Thymus (tissue), 11 donors: ENCODE measurements around the gene TRIAP1. TPM values are rescaled to one million over a fixed set of nuclear protein-coding genes. Genes with fewer than 3 reads are reported as not detected.

Experiments
- DNase-seq, 9 donors: peaks; one replicate each; pipeline ENCODE4 v3.0.0-alpha.2; 2013; ENCODE audit warnings: low spot score in 9 of 9, low read depth in 6 of 9, missing footprints in 1 of 9
- H3K27ac ChIP-seq, 2 donors: one replicate each; pipeline ENCODE4 v1.5.1; 2013; ENCODE audit warnings: control low read depth in 1 of 2, low read depth in 1 of 2, low read length in 1 of 2, mild to moderate bottlenecking in 1 of 2, moderate library complexity in 1 of 2
- H3K27me3 ChIP-seq, 2 donors: one replicate each; pipeline ENCODE4 v1.5.1; 2013; ENCODE audit warnings: low read length in 1 of 2; ENCODE audit not compliant: control insufficient read depth in 2 of 2, insufficient read depth in 1 of 2
- H3K36me3 ChIP-seq, 2 donors: one replicate each; pipeline ENCODE4 v1.5.1; 2013; ENCODE audit warnings: low read length in 1 of 2, mild to moderate bottlenecking in 1 of 2, moderate library complexity in 1 of 2; ENCODE audit not compliant: control insufficient read depth in 2 of 2, insufficient read depth in 2 of 2
- H3K4me1 ChIP-seq, 2 donors: one replicate each; pipeline ENCODE4 v1.5.1; 2013; ENCODE audit warnings: low read length in 2 of 2; ENCODE audit not compliant: control insufficient read depth in 2 of 2, insufficient read depth in 2 of 2
- H3K4me3 ChIP-seq, 2 donors: one replicate each; pipeline ENCODE4 v1.5.1; 2013; ENCODE audit warnings: low read length in 2 of 2, control low read depth in 1 of 2, mild to moderate bottlenecking in 1 of 2
- H3K9me3 ChIP-seq, 2 donors: one replicate each; pipeline ENCODE4 v1.5.1; 2013; ENCODE audit warnings: low read length in 1 of 2, mild to moderate bottlenecking in 1 of 2; ENCODE audit not compliant: control insufficient read depth in 2 of 2, insufficient read depth in 1 of 2
- WGBS: extraction: QIAGEN DNeasy Blood & Tissue Kit; methylation state at CpG from one replicate; pipeline ENCODE4 v1.1.7; 2013; 5-methylcytosine and 5-hydroxymethylcytosine counted together
- polyA plus RNA-seq: library from polyadenylated mRNA; stranded (reverse); fragments of 200-250 nt; gene quantifications from one replicate; pipeline ENCODE4 v1.2.3, GENCODE V29; 2013
- total RNA-seq: library from RNA; stranded (reverse); fragments of 120-200 nt; gene quantifications from one replicate; pipeline ENCODE4 v1.2.4, GENCODE V29; 2013
- donor health status: healthy.

TRIAP1 gene
- total and polyA plus RNA-seq, 2 donors, result 34.8 to 50.3 TPM

DNA sequence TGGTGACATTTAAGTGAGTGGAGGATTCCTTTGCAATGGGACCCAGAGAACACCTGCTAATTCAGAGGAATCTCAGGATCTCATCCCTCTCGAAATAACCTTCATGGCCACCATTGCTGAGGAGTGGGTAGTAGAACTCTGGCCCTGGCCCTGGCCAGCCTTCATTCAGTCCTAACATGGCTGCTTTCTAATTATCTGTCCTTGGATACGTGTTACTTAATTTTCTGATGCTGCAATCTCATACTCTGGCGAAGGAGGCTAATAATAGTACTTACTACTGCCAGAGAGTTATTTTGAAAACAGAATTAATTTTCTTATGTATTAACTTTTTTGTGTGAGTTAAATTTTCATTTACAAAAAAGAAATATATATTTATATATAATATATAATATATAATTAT, 20.4 kb downstream of the TRIAP1 start:
- 94% methylated on average over 3 of the region's 3 CpGs for WGBS
- no peaks in the 10 kb centered on the region for H3K4me1 ChIP-seq
- peaks cover 0 to 13% of the 10 kb centered on the region in 2 donors for H3K27me3 ChIP-seq
- peaks cover 0 to 5% of the 10 kb centered on the region in 2 donors for H3K9me3 ChIP-seq
- no peaks in the 10 kb centered on the region for H3K36me3 ChIP-seq
- H3K27ac ChIP-seq, result no peak overlapping the region
- no peak overlapping the region for H3K4me3 ChIP-seq
- DNase-seq, result no peak

DNA sequence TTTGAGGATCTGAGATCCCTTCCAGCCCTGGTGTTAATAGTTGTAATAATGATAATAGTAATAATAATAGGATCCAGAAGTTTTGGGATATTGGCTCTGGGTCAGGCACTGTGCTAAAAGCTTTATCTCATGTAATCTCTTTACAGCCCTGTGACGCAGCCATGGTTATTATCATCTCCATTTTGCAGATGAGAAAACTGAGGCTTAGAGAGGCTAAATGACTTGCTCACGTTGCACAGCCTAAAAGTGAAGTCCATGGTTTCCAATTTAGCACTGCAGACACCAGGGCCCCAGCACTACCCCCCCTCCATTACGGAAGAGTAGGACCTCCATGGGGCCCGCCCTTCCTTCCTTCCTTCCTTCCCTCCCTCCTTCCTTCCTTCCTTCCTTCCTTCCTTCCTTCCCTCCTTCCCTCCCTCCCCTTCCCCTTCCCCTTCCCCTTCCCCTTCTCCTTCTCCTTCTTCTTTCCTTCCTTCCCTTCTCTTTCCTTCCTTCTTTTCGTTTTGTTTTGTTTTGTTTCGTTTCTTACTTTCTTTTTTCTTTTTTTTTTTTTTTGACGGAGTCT, 23.2 kb downstream of the TRIAP1 start:
- Histone ChIP-seq H3K27ac (no peak overlapping the region), H3K9me3 (no peaks in the 10 kb centered on the region), H3K4me3 (no peak overlapping the region), H3K36me3 (no peaks in the 10 kb centered on the region), H3K4me1 (no peaks in the 10 kb centered on the region), H3K27me3 (peaks cover 0 to 2% of the 10 kb centered on the region in 2 donors)
- WGBS, result 65% methylated on average over 7 of the region's 7 CpGs
- DNase-seq, result no peak

DNA sequence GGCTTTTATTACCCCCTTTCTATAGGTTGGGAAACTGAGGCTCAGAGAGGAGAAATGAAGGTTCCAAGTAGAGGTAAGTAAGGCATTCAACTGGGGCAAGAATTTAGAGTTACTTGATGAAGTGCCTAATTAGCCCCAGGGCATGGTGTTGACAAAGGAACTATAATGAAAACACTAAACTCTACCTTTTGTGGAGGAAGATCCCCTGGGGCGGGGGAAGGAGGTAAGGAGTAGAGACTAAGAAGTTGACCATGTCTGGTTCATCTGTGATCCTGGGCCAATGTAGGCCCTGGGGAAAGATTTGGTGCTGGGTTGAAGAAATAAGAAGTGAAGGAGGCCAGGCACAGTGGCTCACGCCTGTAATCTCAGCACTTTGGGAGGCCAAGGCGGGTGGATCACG, 24.5 kb downstream of the TRIAP1 start:
- Histone ChIP-seq H3K9me3 (no peaks in the 10 kb centered on the region), H3K36me3 (no peaks in the 10 kb centered on the region), H3K27ac (no peak overlapping the region), H3K4me1 (no peaks in the 10 kb centered on the region), H3K27me3 (no peaks in the 10 kb centered on the region), H3K4me3 (no peak overlapping the region)
- no peak for DNase-seq
- 94% methylated on average over 4 of the region's 4 CpGs for WGBS

DNA sequence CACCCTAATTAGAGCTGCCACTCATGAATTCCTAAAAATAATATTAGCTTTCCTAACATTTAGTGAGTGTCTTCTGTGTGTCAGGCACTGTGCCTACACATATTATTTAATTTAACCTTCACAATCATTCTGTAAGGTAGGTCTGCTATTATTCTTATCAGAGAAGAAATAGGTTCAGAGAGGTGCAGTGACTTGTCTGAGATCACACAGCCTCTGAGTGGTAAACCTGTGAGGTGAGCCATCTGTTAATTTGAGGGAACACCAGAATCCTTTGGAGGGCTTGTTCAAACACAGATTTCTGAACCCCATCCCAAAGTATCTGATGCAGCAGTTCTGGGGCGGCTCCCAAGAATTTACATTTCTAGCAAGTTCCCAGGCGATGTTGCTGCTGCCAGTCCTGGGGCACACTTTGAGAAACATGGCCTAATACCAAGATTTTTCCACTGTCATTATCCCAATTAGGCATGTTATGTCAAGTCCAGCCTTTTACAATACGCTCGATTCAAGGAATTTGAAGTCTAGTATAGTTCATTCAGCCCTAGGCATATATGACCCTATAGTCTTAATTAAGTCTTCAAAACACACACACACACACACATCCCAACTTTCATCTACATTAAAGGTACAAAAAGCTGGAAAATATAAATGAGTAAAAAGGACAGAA, 28.1 kb downstream of the TRIAP1 start:
- Histone ChIP-seq H3K36me3 (no peaks in the 10 kb centered on the region), H3K4me1 (no peaks in the 10 kb centered on the region), H3K4me3 (no peak overlapping the region), H3K9me3 (no peaks in the 10 kb centered on the region), H3K27ac (no peak overlapping the region), H3K27me3 (peaks cover 0 to 3% of the 10 kb centered on the region in 2 donors)
- DNase-seq, result no peak
- WGBS, result 95% methylated on average over 4 of the region's 4 CpGs

DNA sequence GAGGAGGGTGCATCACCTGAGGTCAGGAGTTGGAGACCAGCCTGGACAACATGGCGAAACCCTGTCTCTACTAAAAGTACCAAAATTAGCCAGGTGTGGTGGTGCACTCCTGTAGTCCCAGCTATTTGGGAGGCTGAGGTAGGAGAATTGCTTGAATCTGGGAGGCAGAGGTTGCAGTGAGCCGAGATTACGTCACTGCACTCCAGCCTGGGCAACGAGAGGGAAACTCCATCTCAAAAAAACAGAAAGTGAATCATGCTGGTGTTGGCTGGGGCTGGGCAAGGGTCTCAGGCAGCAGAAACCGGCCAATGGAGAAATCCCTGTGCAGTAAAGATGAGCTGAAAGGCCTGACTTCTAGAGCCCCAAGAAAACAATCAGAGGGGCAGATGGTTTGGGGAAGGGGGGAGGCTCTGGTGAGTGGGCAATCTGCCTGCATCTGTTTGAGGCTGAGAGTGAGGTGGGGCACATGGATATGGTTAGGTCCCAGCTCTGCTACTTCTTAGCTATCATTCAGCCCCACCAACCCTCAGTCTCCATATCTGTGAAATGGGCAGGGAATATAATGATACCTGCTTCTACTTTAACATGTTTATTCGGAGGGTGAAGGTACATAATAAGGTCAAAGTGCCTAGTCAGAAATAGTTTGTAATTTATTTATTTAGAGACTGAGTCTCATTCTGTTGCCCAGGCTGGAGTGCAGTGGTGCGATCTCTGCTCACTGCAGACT, 29.5 kb downstream of the TRIAP1 start:
- H3K4me3 ChIP-seq, result no peak overlapping the region
- no peaks in the 10 kb centered on the region for H3K9me3 ChIP-seq
- no peaks in the 10 kb centered on the region for H3K36me3 ChIP-seq
- H3K27ac ChIP-seq, result no peak overlapping the region
- no peaks in the 10 kb centered on the region for H3K4me1 ChIP-seq
- 92% methylated on average over 7 of the region's 7 CpGs for WGBS
- peaks cover 0 to 3% of the 10 kb centered on the region in 2 donors for H3K27me3 ChIP-seq
- no peak for DNase-seq

DNA sequence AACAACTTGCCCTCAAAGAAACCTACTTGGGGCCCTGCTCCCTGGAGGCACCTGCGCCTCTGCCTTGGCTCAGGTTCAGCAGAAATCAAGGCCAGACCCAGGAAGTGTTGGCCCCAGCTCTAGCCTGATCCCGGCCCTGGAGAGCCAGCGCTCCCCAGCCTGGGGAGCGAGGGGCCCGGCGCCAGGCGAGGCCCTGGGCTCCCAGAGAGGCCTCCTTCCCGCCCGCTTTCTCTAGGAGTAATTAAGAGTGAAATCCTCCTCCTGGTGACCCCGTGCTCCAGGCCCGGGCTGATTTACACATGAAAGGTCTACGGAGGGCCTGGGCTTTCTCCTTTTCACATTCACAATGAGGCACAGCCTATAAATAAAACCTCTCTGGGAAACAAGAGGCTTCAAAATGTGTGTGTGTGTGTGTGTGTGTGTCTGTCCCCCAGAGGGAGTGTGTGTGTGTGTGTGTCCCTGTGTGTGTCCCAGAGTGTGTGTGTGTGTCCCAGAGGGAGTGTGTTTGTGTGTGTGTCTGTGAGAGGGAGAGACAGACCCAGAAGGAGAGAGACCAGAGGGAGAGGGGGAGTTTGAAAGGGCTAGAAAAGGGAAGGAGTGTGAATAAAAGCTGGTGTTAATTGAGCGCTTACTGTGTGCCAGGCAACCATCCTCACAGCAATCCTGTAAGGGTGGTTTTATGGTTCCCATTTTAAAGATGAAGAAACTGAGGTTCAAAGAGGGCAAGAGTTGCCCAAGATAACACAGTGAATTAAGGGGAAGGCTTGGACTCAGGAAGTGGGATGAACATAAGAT, 32.1 kb downstream of the TRIAP1 start:
- no peak overlapping the region for H3K27ac ChIP-seq
- 89% methylated on average over 13 of the region's 13 CpGs for WGBS
- DNase-seq, result no peak

DNA sequence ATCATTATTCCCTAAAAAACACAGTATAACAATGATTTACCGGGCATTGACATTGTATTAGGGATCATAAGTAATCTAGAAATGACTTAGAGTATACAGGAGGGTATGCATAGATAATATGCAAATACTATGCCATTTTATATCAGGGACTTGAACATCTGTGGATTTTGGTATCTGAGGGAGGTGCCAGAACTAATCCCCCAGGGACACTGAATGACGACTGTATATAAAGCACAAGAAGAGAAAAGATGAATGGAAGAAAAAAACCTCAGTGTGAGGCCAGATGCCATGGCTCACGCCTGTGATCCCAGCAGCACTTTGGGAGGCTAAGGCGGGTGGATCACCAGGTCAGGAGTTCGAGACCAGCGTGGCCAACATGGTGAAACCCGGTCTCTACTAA, 33.8 kb downstream of the TRIAP1 start:
- H3K27ac ChIP-seq, result no peak overlapping the region
- H3K36me3 ChIP-seq, result no peaks in the 10 kb centered on the region
- H3K9me3 ChIP-seq, result no peaks in the 10 kb centered on the region
- H3K4me1 ChIP-seq, result no peaks in the 10 kb centered on the region
- no peak for DNase-seq
- WGBS, result 93% methylated on average over 7 of the region's 7 CpGs
- no peak overlapping the region for H3K4me3 ChIP-seq
- H3K27me3 ChIP-seq, result peaks cover 0 to 3% of the 10 kb centered on the region in 2 donors

More for the DNA sequence above, 32.1 kb downstream of the TRIAP1 start:
- H3K9me3 ChIP-seq, result no peaks in the 10 kb centered on the region
- H3K27me3 ChIP-seq, result peaks cover 0 to 3% of the 10 kb centered on the region in 2 donors
- H3K36me3 ChIP-seq, result no peaks in the 10 kb centered on the region
- no peaks in the 10 kb centered on the region for H3K4me1 ChIP-seq
- no peak overlapping the region for H3K4me3 ChIP-seq

DNA sequence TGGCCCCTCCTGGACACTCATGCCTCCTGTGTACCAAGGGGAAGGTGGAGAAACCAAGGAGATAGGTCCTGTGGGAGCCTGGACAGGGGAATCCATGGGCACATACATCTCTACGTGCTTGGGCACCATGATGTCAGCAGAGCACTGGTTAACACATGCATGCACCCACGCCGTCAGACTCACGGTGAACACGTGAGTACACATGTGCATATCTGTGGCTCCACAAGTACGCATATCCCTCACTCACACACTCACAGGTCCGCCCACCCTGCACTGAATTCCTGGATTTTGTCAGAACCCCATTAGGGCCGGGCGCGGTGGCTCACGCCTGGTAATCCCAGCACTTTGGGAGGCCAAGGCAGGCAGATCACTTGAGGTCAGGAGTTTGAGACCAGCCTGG, 37.4 kb downstream of the TRIAP1 start:
- Histone ChIP-seq H3K4me3 (no peak overlapping the region), H3K9me3 (peaks cover 0 to 6% of the 10 kb centered on the region in 2 donors), H3K27me3 (peaks cover 0 to 6% of the 10 kb centered on the region in 2 donors), H3K27ac (no peak overlapping the region), H3K36me3 (no peaks in the 10 kb centered on the region), H3K4me1 (no peaks in the 10 kb centered on the region)
- DNase-seq, result no peak
- WGBS, result 97% methylated on average over 11 of the region's 11 CpGs

DNA sequence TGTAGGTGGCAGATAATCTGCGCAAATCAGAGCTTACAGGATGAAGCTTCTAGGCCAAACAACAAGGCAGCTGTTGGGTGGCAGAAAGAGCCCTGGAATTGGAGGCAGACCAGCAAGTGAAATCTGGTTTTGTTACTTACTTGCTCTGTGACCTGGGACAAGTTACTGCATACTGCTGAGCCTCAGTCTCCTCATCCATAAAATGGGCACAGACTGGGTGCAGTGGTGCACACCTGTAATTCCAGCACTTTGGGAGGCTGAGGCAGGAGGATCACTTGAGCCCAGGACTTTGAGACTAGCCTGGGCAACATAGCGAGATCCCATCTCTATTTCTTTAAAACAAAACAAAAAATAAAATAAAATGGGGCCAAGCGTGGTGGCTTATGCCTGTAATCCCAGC, 39.6 kb downstream of the TRIAP1 start:
- Histone ChIP-seq H3K36me3 (no peaks in the 10 kb centered on the region), H3K27ac (no peak overlapping the region), H3K9me3 (peaks cover 0 to 10% of the 10 kb centered on the region in 2 donors), H3K4me1 (no peaks in the 10 kb centered on the region), H3K27me3 (peaks cover 0 to 22% of the 10 kb centered on the region in 2 donors), H3K4me3 (no peak overlapping the region)
- over 99% methylated on average over 3 of the region's 3 CpGs for WGBS
- no peak for DNase-seq
